DOHH2 (cell line): ENCODE data around the gene REPIN1.

Source experiments
- CTCF ChIP-seq: fragments of 200-600 bp; sonication (generic); IDR thresholded peaks from one replicate; pipeline ENCODE4 v1.5.1; 2014; ENCODE audit warnings: antibody characterized with exemption, mild to moderate bottlenecking, low read depth, low read length; ENCODE audit not compliant: poor library complexity, severe bottlenecking
- EZH2phosphoT487 ChIP-seq: fragments of 200-600 bp; sonication (generic); IDR thresholded peaks from 2 replicates; pipeline ENCODE4 v1.6.1; 2017; ENCODE audit warnings: borderline replicate concordance, mild to moderate bottlenecking, antibody characterized with exemption, low read length, moderate library complexity, mixed read lengths

- TF ChIP-seq CTCF, result no peak
- no peak for TF ChIP-seq EZH2phosphoT487
Observed at GRCh38 chr7:150417239-150417638, 48.6 kb downstream of the REPIN1 start.
